CD14-positive monocyte (primary cell): ENCODE results near the gene USP47. TPM values are rescaled to one million over a fixed set of nuclear protein-coding genes. Genes with fewer than 3 reads are reported as not detected.

Experiments used
- DNase-seq, 3 donors: peaks; one replicate each; pipeline ENCODE4 v3.0.0-alpha.2; 2011 to 2022
- H2AFZ ChIP-seq: 2 replicates; pipeline ENCODE4 v1.6.0; 2012; ENCODE audit warnings: mild to moderate bottlenecking, low read depth, low read length, inconsistent platforms; ENCODE audit not compliant: insufficient read depth, poor library complexity, severe bottlenecking
- H3K27ac ChIP-seq, 2 donors: 1 replicate in 1 of 2; 2 replicates in 1 of 2; pipeline ENCODE4 v1.5.1; 2012 to 2013; ENCODE audit warnings: low read length in 2 of 2, control low read depth in 1 of 2, inconsistent platforms in 1 of 2, low read depth in 1 of 2, mild to moderate bottlenecking in 1 of 2
- H3K27me3 ChIP-seq, 2 donors: one replicate each; pipeline versions ENCODE4 v1.6.0 to v1.6.1; 2011 to 2013; ENCODE audit warnings: low read length in 2 of 2; ENCODE audit not compliant: control insufficient read depth in 2 of 2, insufficient read depth in 2 of 2
- H3K36me3 ChIP-seq, 2 donors: replicated peaks in 1 of 2; 1 replicate in 1 of 2; 2 replicates in 1 of 2; pipeline versions ENCODE4 v1.5.1 to v1.6.1; 2012 to 2013; ENCODE audit warnings: low read length in 2 of 2, control low read depth in 1 of 2, inconsistent platforms in 1 of 2, mild to moderate bottlenecking in 1 of 2; ENCODE audit not compliant: insufficient read depth in 2 of 2, control insufficient read depth in 1 of 2
- H3K4me1 ChIP-seq, 2 donors: 1 replicate in 1 of 2; 2 replicates in 1 of 2; pipeline versions ENCODE4 v1.5.1 to v1.6.1; 2012 to 2013; ENCODE audit warnings: low read length in 2 of 2, control low read depth in 1 of 2, inconsistent platforms in 1 of 2, mild to moderate bottlenecking in 1 of 2, moderate library complexity in 1 of 2; ENCODE audit not compliant: insufficient read depth in 2 of 2, control insufficient read depth in 1 of 2
- H3K4me2 ChIP-seq: replicated peaks from 2 replicates; pipeline ENCODE3; 2012; ENCODE audit warnings: low read length, moderate library complexity, mild to moderate bottlenecking; ENCODE audit not compliant: poor library complexity, severe bottlenecking; ENCODE audit errors: extremely low read depth
- H3K4me3 ChIP-seq, 3 experiments: fragments of 200-600 bp in 1 of 3; sonication (generic) in 1 of 3; replicated peaks in 1 of 3; 1 replicate in 2 of 3; 2 replicates in 1 of 3; pipeline ENCODE4 v1.5.1; 2011 to 2013; ENCODE audit warnings: low read length in 3 of 3, mild to moderate bottlenecking in 3 of 3, control low read depth in 2 of 3, low read depth in 2 of 3, inconsistent platforms in 1 of 3, moderate library complexity in 1 of 3
- H3K79me2 ChIP-seq: 2 replicates; pipeline ENCODE4 v1.6.0; 2012; ENCODE audit warnings: mild to moderate bottlenecking, control low read depth, inconsistent platforms, low read length, moderate library complexity; ENCODE audit not compliant: insufficient read depth
- H3K9ac ChIP-seq: 2 replicates; pipeline ENCODE4 v1.6.0; 2017; ENCODE audit warnings: low read length, mild to moderate bottlenecking; ENCODE audit not compliant: insufficient read depth, poor library complexity, severe bottlenecking
- H3K9me3 ChIP-seq, 2 donors: replicated peaks in 1 of 2; 1 replicate in 1 of 2; 2 replicates in 1 of 2; pipeline versions ENCODE4 v1.5.1 to v1.6.1; 2012 to 2013; ENCODE audit warnings: low read length in 2 of 2, control low read depth in 1 of 2; ENCODE audit not compliant: control insufficient read depth in 1 of 2, insufficient read depth in 1 of 2
- H4K20me1 ChIP-seq: 2 replicates; pipeline ENCODE4 v1.6.0; 2012; ENCODE audit warnings: mild to moderate bottlenecking, low read length, control low read depth, moderate library complexity; ENCODE audit not compliant: insufficient read depth
- H3K27ac Mint-ChIP-seq, 7 donors: one replicate each; pipeline ENCODE4 v1.8.0; 2020; ENCODE audit warnings: mild to moderate bottlenecking in 7 of 7, mixed read lengths in 7 of 7, moderate library complexity in 6 of 7, inconsistent platforms in 2 of 7
- H3K27me3 Mint-ChIP-seq, 3 donors: one replicate each; pipeline ENCODE4 v1.8.0; 2021 to 2022; ENCODE audit warnings: low read depth in 3 of 3, mild to moderate bottlenecking in 3 of 3, mixed read lengths in 3 of 3, moderate library complexity in 3 of 3, inconsistent platforms in 1 of 3
- H3K36me3 Mint-ChIP-seq, 2 donors: one replicate each; pipeline ENCODE4 v1.8.0; 2020; ENCODE audit warnings: mixed read lengths in 2 of 2, inconsistent platforms in 1 of 2, mild to moderate bottlenecking in 1 of 2
- H3K4me1 Mint-ChIP-seq: one replicate; pipeline ENCODE4 v1.8.0; 2020; ENCODE audit warnings: mild to moderate bottlenecking, mixed read lengths
- H3K4me3 Mint-ChIP-seq, 2 donors: one replicate each; pipeline ENCODE4 v1.8.0; 2020; ENCODE audit warnings: mild to moderate bottlenecking in 2 of 2, mixed read lengths in 2 of 2, moderate library complexity in 1 of 2
- H3K9me3 Mint-ChIP-seq, 7 donors: one replicate each; pipeline ENCODE4 v1.8.0; 2020 to 2022; ENCODE audit warnings: mixed read lengths in 7 of 7, mild to moderate bottlenecking in 6 of 7, moderate library complexity in 6 of 7, inconsistent platforms in 2 of 7
- WGBS: methylation state at CpG from one replicate; pipeline ENCODE4 v1.1.5; 2013; ENCODE audit warnings: missing lambda C conversion rate; ENCODE audit not compliant: insufficient coverage; 5-methylcytosine and 5-hydroxymethylcytosine counted together
- intact Hi-C, 2 donors: fragments of 100-400 bp; cut with micrococcal nuclease; formaldehyde crosslinking; loops; one replicate each; pipeline versions ENCODE4 v1.15.0 to v1.15.1; 2023
- polyA plus RNA-seq, 3 donors: library from polyadenylated mRNA; depleted of rRNA in 1 of 3; unstranded in 2 of 3; stranded (reverse) in 1 of 3; fragments of 300-500 nt in 2 of 3; fragments of >200 nt in 1 of 3; fragmentation: Illumina TruSeq in 2 of 3; gene quantifications; 1 replicate in 2 of 3; 2 replicates in 1 of 3; pipeline ENCODE4 v1.2.3, GENCODE V29; 2012 to 2021
- TF ChIP-seq, protein P1 (sequence below): fragments of 200-600 bp; IDR thresholded peaks from one replicate; pipeline ENCODE4 v1.8.0; 2022; ENCODE audit warnings: antibody characterized with exemption, mild to moderate bottlenecking

USP47 gene
- polyA plus RNA-seq, 3 donors = 8.1 to 17.5 (median 10.5) TPM

DNA sequence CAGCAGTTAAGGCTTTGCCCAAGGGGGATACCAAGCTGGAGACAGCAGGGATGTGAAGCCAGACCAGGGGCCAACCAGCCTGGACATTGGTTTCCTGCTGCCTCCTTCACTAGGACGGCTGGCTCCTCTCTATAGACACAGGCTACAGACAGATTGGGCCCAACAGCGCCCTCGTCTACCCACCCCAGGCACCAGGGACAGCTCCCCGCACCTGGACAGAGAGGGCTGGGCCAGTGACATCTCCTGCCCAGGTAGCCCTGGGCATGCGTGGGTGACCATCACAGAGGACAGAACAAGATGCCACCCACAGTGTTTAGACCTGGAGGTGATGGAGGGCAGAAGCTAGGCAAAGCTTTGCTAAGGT lies 165.4 kb downstream of the USP47 start:
- peaks cover 0 to 23% (median 10%) of the 10 kb centered on the region in 7 donors for H3K9me3 Mint-ChIP-seq
- DNase-seq = no peak
- 100% methylated on average over 1 of the region's 5 CpGs for WGBS
- no peak overlapping the region for H3K27ac Mint-ChIP-seq
- peaks cover 5% of the 10 kb centered on the region for H3K4me1 Mint-ChIP-seq
- peaks cover 59 to 71% of the 10 kb centered on the region in 2 donors for H3K27me3 ChIP-seq
- peaks cover 61 to 77% (median 70%) of the 10 kb centered on the region in 3 donors for H3K27me3 Mint-ChIP-seq
- no peak overlapping the region for H3K9ac ChIP-seq
- TF ChIP-seq, protein P1, sequence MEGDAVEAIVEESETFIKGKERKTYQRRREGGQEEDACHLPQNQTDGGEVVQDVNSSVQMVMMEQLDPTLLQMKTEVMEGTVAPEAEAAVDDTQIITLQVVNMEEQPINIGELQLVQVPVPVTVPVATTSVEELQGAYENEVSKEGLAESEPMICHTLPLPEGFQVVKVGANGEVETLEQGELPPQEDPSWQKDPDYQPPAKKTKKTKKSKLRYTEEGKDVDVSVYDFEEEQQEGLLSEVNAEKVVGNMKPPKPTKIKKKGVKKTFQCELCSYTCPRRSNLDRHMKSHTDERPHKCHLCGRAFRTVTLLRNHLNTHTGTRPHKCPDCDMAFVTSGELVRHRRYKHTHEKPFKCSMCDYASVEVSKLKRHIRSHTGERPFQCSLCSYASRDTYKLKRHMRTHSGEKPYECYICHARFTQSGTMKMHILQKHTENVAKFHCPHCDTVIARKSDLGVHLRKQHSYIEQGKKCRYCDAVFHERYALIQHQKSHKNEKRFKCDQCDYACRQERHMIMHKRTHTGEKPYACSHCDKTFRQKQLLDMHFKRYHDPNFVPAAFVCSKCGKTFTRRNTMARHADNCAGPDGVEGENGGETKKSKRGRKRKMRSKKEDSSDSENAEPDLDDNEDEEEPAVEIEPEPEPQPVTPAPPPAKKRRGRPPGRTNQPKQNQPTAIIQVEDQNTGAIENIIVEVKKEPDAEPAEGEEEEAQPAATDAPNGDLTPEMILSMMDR = no peak
- no peak overlapping the region for H2AFZ ChIP-seq
- H3K4me1 ChIP-seq = no peaks in the 10 kb centered on the region
- H3K27ac ChIP-seq = no peak overlapping the region
- no peak overlapping the region for H3K4me3 ChIP-seq
- H3K4me3 Mint-ChIP-seq = peak overlapping the region in 1 of 2 donors; percentile 75
- peaks cover 3 to 4% of the 10 kb centered on the region in 2 donors for H3K36me3 Mint-ChIP-seq
- no peaks in the 10 kb centered on the region for H3K36me3 ChIP-seq
- intact Hi-C loops = no loop called here
- H3K4me2 ChIP-seq = no peak overlapping the region
- no peaks in the 10 kb centered on the region for H3K79me2 ChIP-seq
- H3K9me3 ChIP-seq = peaks cover 0 to 28% of the 10 kb centered on the region in 2 donors
- no peaks in the 10 kb centered on the region for H4K20me1 ChIP-seq

DNA sequence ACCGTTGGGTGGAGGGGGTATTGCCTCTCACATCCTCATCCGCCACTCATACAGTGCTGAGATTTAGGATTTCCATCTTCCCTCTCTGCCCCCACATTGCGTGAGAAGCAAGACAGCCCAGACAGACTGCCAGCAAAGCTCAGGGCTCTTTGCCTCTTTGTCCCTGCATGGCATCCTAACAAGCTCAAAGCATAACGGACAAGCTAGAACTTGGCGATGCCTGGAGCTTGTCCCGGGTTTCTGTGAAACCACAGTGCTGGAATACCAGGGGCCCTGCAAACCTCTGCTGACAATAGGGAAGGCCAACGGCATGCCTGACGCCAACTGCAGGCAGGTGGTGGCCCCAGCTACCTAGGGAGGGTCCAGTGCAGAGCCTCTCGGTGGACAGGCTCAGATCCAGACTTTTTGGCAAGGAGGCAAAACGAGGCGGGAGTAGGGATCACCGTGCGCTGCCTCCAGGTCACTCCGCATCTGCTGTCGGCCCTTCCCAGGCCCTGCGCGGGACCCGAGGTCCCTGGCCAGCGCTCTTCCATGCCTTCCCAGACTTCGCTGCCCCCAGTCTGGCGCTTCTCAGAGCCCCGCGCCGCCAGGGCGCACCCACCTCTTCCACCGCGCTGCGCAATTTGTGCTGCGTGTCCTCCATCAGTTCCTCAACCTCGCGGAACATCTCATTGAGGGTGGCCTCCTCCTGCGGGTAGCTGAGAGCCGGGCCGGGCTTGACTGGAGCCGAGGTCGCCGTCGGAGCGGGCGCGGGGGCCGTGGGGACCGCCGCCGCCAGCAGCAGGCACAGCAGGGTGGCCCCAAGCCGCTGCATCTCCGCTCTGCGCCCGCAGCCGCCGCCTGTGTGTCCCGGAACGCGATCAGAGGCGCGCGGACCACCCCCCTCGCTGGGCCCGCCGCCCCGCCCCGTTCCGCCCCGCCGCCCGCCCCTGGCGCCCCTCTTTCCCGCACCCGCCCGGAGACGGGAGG lies 166.3 kb downstream of the USP47 start, which contains the start of gene DKK3:
Gene DKK3, minus strand, starts transcription at position 858 of the 969 bp plus-strand sequence. Its CDS starts 44 bp downstream, at position 814.
- Histone ChIP-seq H3K4me2 (peak within 1 kb of the TSS; percentile 19), H3K27ac (no peak within 1 kb of the TSS), H3K79me2 (no peaks in the 10 kb centered on the region), H3K4me1 (no peaks in the 10 kb centered on the region), H3K9me3 (peaks cover 0 to 28% of the 10 kb centered on the region in 2 donors), H3K9ac (no peak within 1 kb of the TSS), H2AFZ (no peak within 1 kb of the TSS), H3K4me3 (no peak within 1 kb of the TSS), H3K36me3 (no peaks in the 10 kb centered on the region), H3K27me3 (peaks cover 60 to 79% of the 10 kb centered on the region in 2 donors), H4K20me1 (no peaks in the 10 kb centered on the region)
- no peak for DNase-seq
- Mint-ChIP-seq H3K27ac (no peak within 1 kb of the TSS), H3K36me3 (peaks cover 3 to 4% of the 10 kb centered on the region in 2 donors), H3K4me3 (peak within 1 kb of the TSS; percentile 39 to 82), H3K4me1 (peaks cover 5% of the 10 kb centered on the region), H3K27me3 (peaks cover 67 to 81% (median 73%) of the 10 kb centered on the region in 3 donors), H3K9me3 (peaks cover 0 to 29% (median 11%) of the 10 kb centered on the region in 7 donors)
- intact Hi-C loops = no loop called here
- 7% methylated on average over 63 of the region's 71 CpGs for WGBS
- TF ChIP-seq, protein P1 = no peak

Other genes with a start within 250 kb of the USP47 start
- not detected for gene GALNT18, start 220.0 kb upstream of the USP47 start, polyA plus RNA-seq
- not detected for gene DKK3, start 166.7 kb downstream of the USP47 start, polyA plus RNA-seq